OCI-LY3 (cell line): ENCODE results near the gene IL22RA1.

ENCODE experiments used
- H2AFZ ChIP-seq: fragments of 200-600, 300-600 bp; shearing (Covaris generic); 2 replicates; pipeline ENCODE4 v1.6.0; 2014; ENCODE audit warnings: antibody characterized with exemption, low read depth, low read length
- H3K27ac ChIP-seq: fragments of 200-600, 300-600 bp; sonication (generic); 2 replicates; pipeline ENCODE4 v1.5.1; 2014; ENCODE audit warnings: mild to moderate bottlenecking, low read length, moderate library complexity, mixed read lengths
- H3K27me3 ChIP-seq: fragments of 200-600, 300-600 bp; sonication (generic); 2 replicates; pipeline ENCODE4 v1.6.1; 2014; ENCODE audit warnings: low read depth, low read length, mixed read lengths
- H3K36me3 ChIP-seq: fragments of 200-600, 300-600 bp; sonication (generic); replicated peaks from 2 replicates; pipeline ENCODE3; 2014; ENCODE audit warnings: low read depth, low read length, mixed read lengths
- H3K4me1 ChIP-seq: fragments of 300-600, 200-600 bp; sonication (generic); 2 replicates; pipeline ENCODE4 v1.6.1; 2014; ENCODE audit warnings: low read length, mixed read lengths
- H3K4me2 ChIP-seq: fragments of 200-600, 300-600 bp; sonication (generic); 2 replicates; pipeline ENCODE4 v1.6.1; 2014; ENCODE audit warnings: low read length, mixed read lengths
- H3K4me3 ChIP-seq: fragments of 300-600, 200-600 bp; sonication (generic); 2 replicates; pipeline ENCODE4 v1.5.1; 2014; ENCODE audit warnings: antibody characterized with exemption, mild to moderate bottlenecking, low read length, moderate library complexity
- H3K79me2 ChIP-seq: fragments of 300-600, 200-600 bp; shearing (Covaris generic); 2 replicates; pipeline ENCODE4 v1.6.1; 2014; ENCODE audit warnings: mild to moderate bottlenecking, low read length, mixed read lengths
- H3K9ac ChIP-seq: fragments of 300-600, 200-600 bp; shearing (Covaris generic); 2 replicates; pipeline ENCODE4 v1.6.0; 2014; ENCODE audit warnings: mild to moderate bottlenecking, low read length, moderate library complexity
- H3K9me3 ChIP-seq: fragments of 200-600, 300-600 bp; shearing (Covaris generic); 2 replicates; pipeline ENCODE4 v1.6.1; 2014; ENCODE audit warnings: low read length, mixed read lengths; ENCODE audit not compliant: insufficient read depth
- H4K20me1 ChIP-seq: fragments of 200-600, 300-600 bp; sonication (generic); 2 replicates; pipeline ENCODE4 v1.6.1; 2016; ENCODE audit warnings: low read length, mixed read lengths; ENCODE audit not compliant: insufficient read depth
- EZH2phosphoT487 ChIP-seq: fragments of 200-600 bp; shearing (Covaris generic); IDR thresholded peaks from 2 replicates; pipeline ENCODE4 v1.6.1; 2018; ENCODE audit warnings: antibody characterized with exemption, mixed run types, low read depth
- TF ChIP-seq, protein P1 (sequence below): fragments of 200-600, 300-600 bp; sonication (generic); IDR thresholded peaks from 2 replicates; pipeline ENCODE4 v1.5.1; 2014; ENCODE audit warnings: antibody characterized with exemption, low read length, low read depth

Gene IL22RA1

DNA sequence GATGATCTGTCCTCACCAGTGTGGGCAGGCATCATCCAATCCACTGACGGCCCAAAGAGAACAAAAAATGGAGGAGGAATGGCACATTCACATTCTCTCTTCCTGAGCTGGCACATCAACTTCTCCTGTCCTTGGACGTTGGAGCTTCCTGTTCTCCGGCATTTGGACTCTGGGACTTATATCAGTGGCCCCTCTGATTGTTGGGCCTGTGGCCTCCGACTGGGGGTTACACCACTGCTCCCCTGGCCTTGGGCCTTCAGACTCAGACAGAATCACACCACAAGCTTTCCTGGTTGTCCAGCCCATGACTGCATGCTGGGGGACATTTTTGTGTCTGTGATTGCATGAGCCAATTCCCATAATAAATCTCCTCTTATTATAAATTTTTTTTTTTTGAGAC, 24.1 kb upstream of the IL22RA1 start:
- Histone ChIP-seq H2AFZ (no peak overlapping the region), H3K36me3 (peaks cover 43% of the 10 kb centered on the region), H3K4me1 (no peaks in the 10 kb centered on the region), H3K9ac (no peak overlapping the region), H4K20me1 (0 out of 2 replicates have a peak, but pooled peaks cover 14% of the 10 kb centered on the region), H3K9me3 (no peaks in the 10 kb centered on the region), H3K79me2 (peaks cover 28% of the 10 kb centered on the region), H3K27ac (no peak overlapping the region), H3K27me3 (no peaks in the 10 kb centered on the region), H3K4me3 (no peak overlapping the region), H3K4me2 (no peak overlapping the region)
- TF ChIP-seq, protein P1, sequence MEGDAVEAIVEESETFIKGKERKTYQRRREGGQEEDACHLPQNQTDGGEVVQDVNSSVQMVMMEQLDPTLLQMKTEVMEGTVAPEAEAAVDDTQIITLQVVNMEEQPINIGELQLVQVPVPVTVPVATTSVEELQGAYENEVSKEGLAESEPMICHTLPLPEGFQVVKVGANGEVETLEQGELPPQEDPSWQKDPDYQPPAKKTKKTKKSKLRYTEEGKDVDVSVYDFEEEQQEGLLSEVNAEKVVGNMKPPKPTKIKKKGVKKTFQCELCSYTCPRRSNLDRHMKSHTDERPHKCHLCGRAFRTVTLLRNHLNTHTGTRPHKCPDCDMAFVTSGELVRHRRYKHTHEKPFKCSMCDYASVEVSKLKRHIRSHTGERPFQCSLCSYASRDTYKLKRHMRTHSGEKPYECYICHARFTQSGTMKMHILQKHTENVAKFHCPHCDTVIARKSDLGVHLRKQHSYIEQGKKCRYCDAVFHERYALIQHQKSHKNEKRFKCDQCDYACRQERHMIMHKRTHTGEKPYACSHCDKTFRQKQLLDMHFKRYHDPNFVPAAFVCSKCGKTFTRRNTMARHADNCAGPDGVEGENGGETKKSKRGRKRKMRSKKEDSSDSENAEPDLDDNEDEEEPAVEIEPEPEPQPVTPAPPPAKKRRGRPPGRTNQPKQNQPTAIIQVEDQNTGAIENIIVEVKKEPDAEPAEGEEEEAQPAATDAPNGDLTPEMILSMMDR: no peak
- no peak for TF ChIP-seq EZH2phosphoT487

GRCh38 chr1:24165500-24165899, 22.6 kb upstream of the IL22RA1 start:
- Histone ChIP-seq H3K4me1 (no peaks in the 10 kb centered on the region), H3K4me2 (no peak overlapping the region), H4K20me1 (0 out of 2 replicates have a peak, but pooled peaks cover 8% of the 10 kb centered on the region), H2AFZ (no peak overlapping the region), H3K36me3 (peaks cover 47% of the 10 kb centered on the region), H3K79me2 (peaks cover 13% of the 10 kb centered on the region), H3K27me3 (no peaks in the 10 kb centered on the region), H3K4me3 (no peak overlapping the region), H3K9ac (no peak overlapping the region), H3K9me3 (no peaks in the 10 kb centered on the region), H3K27ac (no peak overlapping the region)
- TF ChIP-seq, protein P1: no peak
- no peak for TF ChIP-seq EZH2phosphoT487

DNA sequence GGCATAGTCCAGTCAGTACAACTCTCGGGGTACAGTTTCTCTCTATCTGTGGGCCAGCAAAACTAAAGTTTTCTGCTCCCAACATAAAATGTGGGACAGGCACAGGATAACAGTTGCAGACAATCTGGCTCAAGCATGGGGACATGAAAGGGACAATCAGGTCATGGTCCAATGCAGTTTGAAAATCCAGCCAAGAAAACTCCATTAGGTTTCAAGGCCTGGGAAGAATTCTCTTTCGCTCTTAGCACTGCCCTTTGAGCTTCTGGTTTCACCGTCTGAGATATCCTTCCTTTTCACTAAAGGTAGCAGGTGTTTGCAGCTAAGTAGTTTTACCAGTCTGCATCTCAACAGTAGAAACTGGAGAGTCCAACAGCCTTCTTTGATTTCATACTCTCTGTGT, 21.1 kb upstream of the IL22RA1 start:
- Histone ChIP-seq H3K27ac (no peak overlapping the region), H2AFZ (no peak overlapping the region), H3K4me2 (no peak overlapping the region), H4K20me1 (no peaks in the 10 kb centered on the region), H3K4me1 (no peaks in the 10 kb centered on the region), H3K9me3 (no peaks in the 10 kb centered on the region), H3K9ac (no peak overlapping the region), H3K4me3 (no peak overlapping the region), H3K79me2 (peaks cover under 1% of the 10 kb centered on the region; the same call in 1 of the 2 replicates), H3K36me3 (peaks cover 45% of the 10 kb centered on the region), H3K27me3 (no peaks in the 10 kb centered on the region)
- TF ChIP-seq, protein P1: no peak
- no peak for TF ChIP-seq EZH2phosphoT487

DNA sequence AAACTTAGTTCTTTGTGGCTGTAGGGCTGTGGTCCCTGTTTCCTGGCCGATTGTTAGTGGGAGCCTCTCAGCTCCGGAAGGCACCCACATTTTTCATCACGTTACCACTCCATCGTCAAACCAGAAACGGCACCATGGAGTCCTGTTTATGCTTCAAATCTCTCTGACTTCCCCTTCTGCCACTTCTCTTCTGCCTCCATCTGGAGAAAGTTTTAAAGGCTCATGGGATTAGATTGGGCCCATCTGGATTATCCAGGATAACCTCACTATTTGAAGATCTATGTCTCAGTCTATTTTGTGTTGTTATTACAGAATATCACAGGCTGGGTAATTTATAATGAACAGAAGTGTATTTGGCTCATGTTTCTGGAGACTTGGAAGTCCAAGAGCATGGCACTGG, 19.3 kb upstream of the IL22RA1 start:
- Histone ChIP-seq H3K27me3 (no peaks in the 10 kb centered on the region), H3K9ac (no peak overlapping the region), H3K9me3 (no peaks in the 10 kb centered on the region), H3K27ac (no peak overlapping the region), H4K20me1 (no peaks in the 10 kb centered on the region), H3K36me3 (peaks cover 39% of the 10 kb centered on the region), H3K4me2 (no peak overlapping the region), H3K79me2 (no peaks in the 10 kb centered on the region), H3K4me1 (no peaks in the 10 kb centered on the region), H2AFZ (no peak overlapping the region), H3K4me3 (no peak overlapping the region)
- TF ChIP-seq EZH2phosphoT487: no peak
- TF ChIP-seq, protein P1: no peak
